Type B pancreatic cell (in vitro differentiated cells): Measurements from ENCODE around the gene TCHP. TPM values are rescaled to one million over a fixed set of nuclear protein-coding genes. Genes with fewer than 3 reads are reported as not detected.

Experiments
- DNase-seq: peaks from one replicate; pipeline ENCODE4 v3.0.0; 2021; ENCODE audit warnings: mixed read lengths; ENCODE audit not compliant: unreplicated experiment; ENCODE audit errors: extremely low spot score
- H3K27ac Mint-ChIP-seq: 2 replicates; pipeline ENCODE4 v1.8.0; 2021; ENCODE audit warnings: mild to moderate bottlenecking, mixed read lengths
- H3K27me3 Mint-ChIP-seq: 2 replicates; pipeline ENCODE4 v1.8.0; 2021; ENCODE audit warnings: mixed read lengths
- H3K36me3 Mint-ChIP-seq: 2 replicates; pipeline ENCODE4 v1.8.0; 2021; ENCODE audit warnings: mixed read lengths
- H3K4me1 Mint-ChIP-seq: one replicate; pipeline ENCODE4 v1.8.0; 2021; ENCODE audit warnings: mixed read lengths; ENCODE audit not compliant: unreplicated experiment
- H3K4me3 Mint-ChIP-seq: 2 replicates; pipeline ENCODE4 v1.8.0; 2021; ENCODE audit warnings: mild to moderate bottlenecking, mixed read lengths
- H3K9me3 Mint-ChIP-seq: 2 replicates; pipeline ENCODE4 v1.8.0; 2021; ENCODE audit warnings: mixed read lengths
- CTCF ChIP-seq: fragments of 200-600 bp; sonication (generic); conservative IDR thresholded peaks from 2 replicates; pipeline ENCODE4 v1.5.0; 2021; ENCODE audit warnings: antibody characterized with exemption, mild to moderate bottlenecking
- total RNA-seq: library from RNA; stranded (reverse); gene quantifications from 2 replicates; pipeline ENCODE4 v1.2.1, GENCODE V29; 2021; ENCODE audit warnings: low replicate concordance

Gene TCHP
- total RNA-seq, 1 donor from 2014 or later: 21.6 TPM

- Mint-ChIP-seq H3K4me1 (peaks cover 4% of the 10 kb centered on the region), H3K27me3 (no peaks in the 10 kb centered on the region), H3K36me3 (peaks cover 17% of the 10 kb centered on the region), H3K27ac (no peak overlapping the region), H3K4me3 (no peak overlapping the region), H3K9me3 (no peaks in the 10 kb centered on the region)
- no peak for TF ChIP-seq CTCF
- DNase-seq: no peak
These were observed 32.9 kb downstream of the TCHP start for GRCh38 chr12:109932878-109933503.

GRCh38 chr12:109934026-109934425 lies 34.0 kb downstream of the TCHP start:
- Mint-ChIP-seq H3K4me3 (no peak overlapping the region), H3K4me1 (peaks cover 4% of the 10 kb centered on the region), H3K27ac (no peak overlapping the region), H3K36me3 (peaks cover 17% of the 10 kb centered on the region), H3K9me3 (no peaks in the 10 kb centered on the region), H3K27me3 (no peaks in the 10 kb centered on the region)
- TF ChIP-seq CTCF: peak; percentile 55
- no peak for DNase-seq

GRCh38 chr12:109937371-109937770 lies 37.3 kb downstream of the TCHP start:
- DNase-seq: no peak
- Mint-ChIP-seq H3K9me3 (no peaks in the 10 kb centered on the region), H3K4me1 (peaks cover 4% of the 10 kb centered on the region), H3K36me3 (peaks cover 14% of the 10 kb centered on the region), H3K4me3 (no peak overlapping the region), H3K27ac (no peak overlapping the region), H3K27me3 (no peaks in the 10 kb centered on the region)
- no peak for TF ChIP-seq CTCF

GRCh38 chr12:109938947-109939346 lies 38.9 kb downstream of the TCHP start:
- no peak for TF ChIP-seq CTCF
- H3K36me3 Mint-ChIP-seq: peaks cover 12% of the 10 kb centered on the region
- peaks cover 3% of the 10 kb centered on the region for H3K4me1 Mint-ChIP-seq
- no peaks in the 10 kb centered on the region for H3K9me3 Mint-ChIP-seq
- no peak for DNase-seq
- H3K27ac Mint-ChIP-seq: no peak overlapping the region
- H3K4me3 Mint-ChIP-seq: no peak overlapping the region
- no peaks in the 10 kb centered on the region for H3K27me3 Mint-ChIP-seq

- H3K4me3 Mint-ChIP-seq: no peak overlapping the region
- H3K4me1 Mint-ChIP-seq: peaks cover under 1% of the 10 kb centered on the region
- no peak for TF ChIP-seq CTCF
- no peaks in the 10 kb centered on the region for H3K27me3 Mint-ChIP-seq
- no peaks in the 10 kb centered on the region for H3K9me3 Mint-ChIP-seq
- peaks cover 8% of the 10 kb centered on the region for H3K36me3 Mint-ChIP-seq
- DNase-seq: no peak
- H3K27ac Mint-ChIP-seq: no peak overlapping the region
These were observed 39.4 kb downstream of the TCHP start for GRCh38 chr12:109939504-109939903.
